PC-9 (cell line): Measurements from ENCODE around the gene METTL26. TPM values are rescaled to one million over a fixed set of nuclear protein-coding genes. Genes with fewer than 3 reads are reported as not detected.

Experiments
- BruUV-seq: library from RNA; stranded (reverse); fragments of 400-500 nt; replicated peaks from 2 replicates; lab custom pipeline; 2021; lab: Mats Ljungman, UMichigan
- CTCF ChIA-PET: fragments of 300-600 bp; sonication (Branson Sonifier 250); formaldehyde crosslinking; loops from one replicate; lab custom pipeline; 2022; ENCODE audit warnings: antibody characterized with exemption; lab: Charles Lee
- POLR2A ChIA-PET: fragments of 300-600 bp; sonication (Branson Sonifier 250); formaldehyde crosslinking; loops from one replicate; lab custom pipeline; 2022; ENCODE audit warnings: antibody characterized with exemption; ENCODE audit not compliant: unreplicated experiment; lab: Charles Lee
- DNase-seq, 2 experiments: peaks; one replicate each; pipeline versions ENCODE4 v3.0.0 to v3.0.0-alpha.2; 2015 to 2022; ENCODE audit warnings: mixed read lengths in 1 of 2
- H2AFZ ChIP-seq: fragments of 200-600 bp; sonication (generic); 2 replicates; pipeline ENCODE4 v1.8.1; 2017; ENCODE audit warnings: antibody characterized with exemption
- H3F3A ChIP-seq: fragments of 200-600 bp; sonication (generic); 2 replicates; pipeline ENCODE4 v1.8.1; 2017; ENCODE audit warnings: antibody characterized with exemption, mild to moderate bottlenecking, low read depth; ENCODE audit not compliant: insufficient read depth
- H3K27ac ChIP-seq: fragments of 200-600 bp; sonication (generic); 2 replicates; pipeline ENCODE4 v1.6.1; 2016; ENCODE audit warnings: mixed run types
- H3K27me3 ChIP-seq: fragments of 200-600 bp; sonication (generic); 2 replicates; pipeline ENCODE4 v1.6.1; 2016; ENCODE audit warnings: low read depth, mixed run types; ENCODE audit not compliant: insufficient read depth
- H3K36me3 ChIP-seq: fragments of 200-600 bp; sonication (generic); 2 replicates; pipeline ENCODE4 v1.6.1; 2016; ENCODE audit warnings: low read depth, mixed run types
- H3K4me1 ChIP-seq: fragments of 200-600 bp; sonication (generic); replicated peaks from 2 replicates; pipeline ENCODE4 v1.6.1; 2016; ENCODE audit warnings: mixed run types; ENCODE audit not compliant: insufficient read depth
- H3K4me2 ChIP-seq: fragments of 200-600 bp; sonication (generic); 2 replicates; pipeline ENCODE4 v1.6.1; 2017; ENCODE audit warnings: mixed run types
- H3K4me3 ChIP-seq: fragments of 200-600 bp; sonication (generic); 2 replicates; pipeline ENCODE4 v1.6.1; 2016; ENCODE audit warnings: mixed run types
- H3K79me2 ChIP-seq: fragments of 200-600 bp; sonication (generic); 2 replicates; pipeline ENCODE4 v1.6.1; 2017; ENCODE audit warnings: low read depth, mixed run types
- H3K9me2 ChIP-seq: fragments of 200-600 bp; sonication (generic); 2 replicates; pipeline ENCODE4 v1.8.1; 2017; ENCODE audit warnings: mild to moderate bottlenecking; ENCODE audit not compliant: insufficient read depth
- H3K9me3 ChIP-seq: fragments of 200-600 bp; sonication (generic); 2 replicates; pipeline ENCODE4 v1.8.1; 2016; ENCODE audit warnings: low read depth; ENCODE audit not compliant: insufficient read depth
- H4K20me1 ChIP-seq: fragments of 200-600 bp; sonication (generic); 2 replicates; pipeline ENCODE4 v1.8.1; 2017; ENCODE audit not compliant: insufficient read depth
- CTCF ChIP-seq: fragments of 200-600 bp; sonication (generic); conservative IDR thresholded peaks from 2 replicates; pipeline ENCODE4 v1.6.1; 2017; ENCODE audit warnings: mixed run types, antibody characterized with exemption, mild to moderate bottlenecking, moderate library complexity
- EZH2 ChIP-seq: fragments of 200-600 bp; sonication (generic); IDR thresholded peaks from 2 replicates; pipeline ENCODE4 v1.8.0; 2017; ENCODE audit warnings: antibody characterized with exemption, low read depth
- intact Hi-C: fragments of 100-400 bp; cut with micrococcal nuclease; formaldehyde crosslinking; loops from one replicate; pipeline ENCODE4 v1.10.0; 2022; ENCODE audit not compliant: unreplicated experiment
- total RNA-seq: library from RNA; stranded (reverse); gene quantifications from 2 replicates; pipeline ENCODE4 v1.2.3, GENCODE V29; 2021

The METTL26 gene
- total RNA-seq, 1 experiment from 2014 or later = 144 TPM

GRCh38 chr16:626787-627453 lies 9.2 kb downstream of the METTL26 start:
- Histone ChIP-seq H3K27me3 (no peaks in the 10 kb centered on the region), H3K36me3 (no peaks in the 10 kb centered on the region), H3K27ac (peak overlapping the region; percentile 76), H3K4me3 (no peak overlapping the region), H3K4me2 (peak overlapping the region; percentile 60), H3K9me3 (no peaks in the 10 kb centered on the region), H3K9me2 (no peaks in the 10 kb centered on the region), H2AFZ (no peak overlapping the region), H3K4me1 (peaks cover 24% of the 10 kb centered on the region), H3F3A (peaks cover 41% of the 10 kb centered on the region; the same call in 1 of the 2 replicates), H3K79me2 (no peaks in the 10 kb centered on the region), H4K20me1 (0 out of 2 replicates have a peak, but pooled peaks cover 12% of the 10 kb centered on the region)
- CTCF ChIA-PET = interaction anchor here (0.5 kb wide), 1 partner anchor 224 kb away, joined by 3 read pairs; no protein-coding TSS in a partner anchor
- intact Hi-C loops = loop anchor here (1.0 to 5.0 kb wide), 2 partner anchors 34 to 40 kb away; partner anchors contain the start of gene RHOT2
- peak; percentile 87 to 94 for DNase-seq
- POLR2A ChIA-PET = interaction anchor here (0.5 to 0.6 kb wide), 3 partner anchors 16 to 1266 kb away, joined by 3 to 4 read pairs (median 3); partner anchors contain the start of gene AXIN1
- TF ChIP-seq EZH2 (no peak), CTCF (no peak)
- no TSS peak for BruUV-seq

DNA sequence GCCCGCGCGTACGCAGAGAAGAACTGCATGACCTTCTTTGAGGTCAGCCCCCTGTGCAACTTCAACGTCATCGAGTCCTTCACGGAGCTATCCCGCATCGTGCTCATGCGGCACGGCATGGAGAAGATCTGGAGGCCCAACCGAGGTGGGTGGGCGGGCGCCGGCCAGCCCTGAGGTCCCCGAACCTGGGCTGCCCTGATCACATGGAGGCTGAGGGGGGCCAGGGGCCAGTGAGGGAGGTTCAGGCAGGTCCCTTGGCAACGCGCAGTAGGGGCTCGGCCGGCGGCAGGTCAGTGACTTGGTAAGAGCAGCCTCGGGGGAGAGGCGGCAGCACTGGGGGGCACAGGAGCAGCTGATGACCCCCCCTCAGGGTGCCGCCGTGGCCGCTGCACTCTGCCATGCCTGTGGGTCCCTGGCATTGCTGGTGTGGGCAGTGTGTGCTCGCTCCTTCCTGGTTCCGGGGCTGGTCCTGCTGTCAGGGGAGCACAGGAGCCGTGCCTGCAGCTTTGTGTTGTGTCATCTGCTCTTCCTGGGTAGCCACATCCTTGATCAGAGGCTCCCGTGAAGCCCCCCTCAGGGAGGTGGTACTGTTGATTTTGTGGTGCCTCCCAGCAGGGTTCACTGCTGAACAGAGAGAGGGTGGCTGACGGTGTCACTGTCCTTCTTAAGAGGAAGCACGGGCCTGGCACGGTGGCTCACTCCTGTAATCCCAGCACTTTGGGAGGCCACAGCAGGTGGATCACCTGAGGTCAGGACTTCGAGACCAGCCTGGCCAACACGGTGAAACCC lies 9.9 kb downstream of the METTL26 start:
- Histone ChIP-seq H3K4me3 (no peak overlapping the region), H3K4me2 (peak overlapping the region; percentile 60), H3K9me3 (no peaks in the 10 kb centered on the region), H3K79me2 (no peaks in the 10 kb centered on the region), H3K27ac (peak overlapping the region; percentile 76), H3K27me3 (no peaks in the 10 kb centered on the region), H3F3A (peaks cover 46% of the 10 kb centered on the region), H4K20me1 (peaks cover 18% of the 10 kb centered on the region; the same call in 1 of the 2 replicates), H3K36me3 (no peaks in the 10 kb centered on the region), H2AFZ (no peak overlapping the region), H3K4me1 (peaks cover 23% of the 10 kb centered on the region), H3K9me2 (no peaks in the 10 kb centered on the region)
- intact Hi-C loops = loop anchor here (5.0 kb wide), 1 partner anchor 41 kb away; the partner anchor contains the start of gene RHOT2
- ChIA-PET CTCF (no interaction called here), POLR2A (interaction anchor here (0.6 kb wide), 2 partner anchors 99 to 273 kb away, joined by 3 to 5 read pairs; partner anchors contain the start of gene AXIN1)
- BruUV-seq = no TSS peak
- TF ChIP-seq EZH2 (no peak), CTCF (no peak)
- no peak for DNase-seq
